ENCODE data around the gene DCUN1D3. TPM values are rescaled to one million over a fixed set of nuclear protein-coding genes. Genes with fewer than 3 reads are reported as not detected.

Gene DCUN1D3
- total and polyA plus RNA-seq, 2 experiments from 2014 or later = 8.5 to 13.7 TPM

DNA sequence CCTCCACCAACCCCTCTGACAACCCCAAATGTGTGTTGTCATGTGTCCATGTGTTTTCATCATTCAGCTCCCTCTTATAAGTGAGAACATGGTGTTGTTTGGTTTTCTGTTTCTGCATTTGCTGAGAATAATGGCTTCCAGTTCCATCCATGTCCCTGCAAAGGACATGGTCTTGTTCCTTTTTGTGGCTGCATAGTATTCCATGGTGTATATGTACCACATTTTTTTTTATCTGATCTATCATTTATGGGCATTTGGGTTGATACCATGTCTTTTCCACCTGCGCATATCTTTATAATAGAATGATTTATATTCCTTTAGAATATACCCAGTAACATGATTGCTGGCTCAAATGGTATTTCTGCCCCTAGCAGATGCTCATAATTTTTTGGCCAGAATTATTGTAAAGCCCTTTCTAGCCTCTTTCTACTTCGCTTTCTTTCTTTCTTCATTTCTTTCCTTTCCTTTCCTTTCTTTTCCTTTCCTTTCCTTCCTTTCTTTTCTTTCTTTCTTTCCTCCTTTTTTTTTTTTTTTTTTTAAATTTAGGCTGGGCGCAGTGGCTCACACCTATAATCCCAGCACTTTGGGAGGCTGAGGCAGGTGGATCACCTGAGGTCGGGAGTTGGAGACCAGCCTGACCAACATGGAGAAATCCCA lies 81.1 kb downstream of the DCUN1D3 start (continued):
- TF ChIP-seq, protein P1, sequence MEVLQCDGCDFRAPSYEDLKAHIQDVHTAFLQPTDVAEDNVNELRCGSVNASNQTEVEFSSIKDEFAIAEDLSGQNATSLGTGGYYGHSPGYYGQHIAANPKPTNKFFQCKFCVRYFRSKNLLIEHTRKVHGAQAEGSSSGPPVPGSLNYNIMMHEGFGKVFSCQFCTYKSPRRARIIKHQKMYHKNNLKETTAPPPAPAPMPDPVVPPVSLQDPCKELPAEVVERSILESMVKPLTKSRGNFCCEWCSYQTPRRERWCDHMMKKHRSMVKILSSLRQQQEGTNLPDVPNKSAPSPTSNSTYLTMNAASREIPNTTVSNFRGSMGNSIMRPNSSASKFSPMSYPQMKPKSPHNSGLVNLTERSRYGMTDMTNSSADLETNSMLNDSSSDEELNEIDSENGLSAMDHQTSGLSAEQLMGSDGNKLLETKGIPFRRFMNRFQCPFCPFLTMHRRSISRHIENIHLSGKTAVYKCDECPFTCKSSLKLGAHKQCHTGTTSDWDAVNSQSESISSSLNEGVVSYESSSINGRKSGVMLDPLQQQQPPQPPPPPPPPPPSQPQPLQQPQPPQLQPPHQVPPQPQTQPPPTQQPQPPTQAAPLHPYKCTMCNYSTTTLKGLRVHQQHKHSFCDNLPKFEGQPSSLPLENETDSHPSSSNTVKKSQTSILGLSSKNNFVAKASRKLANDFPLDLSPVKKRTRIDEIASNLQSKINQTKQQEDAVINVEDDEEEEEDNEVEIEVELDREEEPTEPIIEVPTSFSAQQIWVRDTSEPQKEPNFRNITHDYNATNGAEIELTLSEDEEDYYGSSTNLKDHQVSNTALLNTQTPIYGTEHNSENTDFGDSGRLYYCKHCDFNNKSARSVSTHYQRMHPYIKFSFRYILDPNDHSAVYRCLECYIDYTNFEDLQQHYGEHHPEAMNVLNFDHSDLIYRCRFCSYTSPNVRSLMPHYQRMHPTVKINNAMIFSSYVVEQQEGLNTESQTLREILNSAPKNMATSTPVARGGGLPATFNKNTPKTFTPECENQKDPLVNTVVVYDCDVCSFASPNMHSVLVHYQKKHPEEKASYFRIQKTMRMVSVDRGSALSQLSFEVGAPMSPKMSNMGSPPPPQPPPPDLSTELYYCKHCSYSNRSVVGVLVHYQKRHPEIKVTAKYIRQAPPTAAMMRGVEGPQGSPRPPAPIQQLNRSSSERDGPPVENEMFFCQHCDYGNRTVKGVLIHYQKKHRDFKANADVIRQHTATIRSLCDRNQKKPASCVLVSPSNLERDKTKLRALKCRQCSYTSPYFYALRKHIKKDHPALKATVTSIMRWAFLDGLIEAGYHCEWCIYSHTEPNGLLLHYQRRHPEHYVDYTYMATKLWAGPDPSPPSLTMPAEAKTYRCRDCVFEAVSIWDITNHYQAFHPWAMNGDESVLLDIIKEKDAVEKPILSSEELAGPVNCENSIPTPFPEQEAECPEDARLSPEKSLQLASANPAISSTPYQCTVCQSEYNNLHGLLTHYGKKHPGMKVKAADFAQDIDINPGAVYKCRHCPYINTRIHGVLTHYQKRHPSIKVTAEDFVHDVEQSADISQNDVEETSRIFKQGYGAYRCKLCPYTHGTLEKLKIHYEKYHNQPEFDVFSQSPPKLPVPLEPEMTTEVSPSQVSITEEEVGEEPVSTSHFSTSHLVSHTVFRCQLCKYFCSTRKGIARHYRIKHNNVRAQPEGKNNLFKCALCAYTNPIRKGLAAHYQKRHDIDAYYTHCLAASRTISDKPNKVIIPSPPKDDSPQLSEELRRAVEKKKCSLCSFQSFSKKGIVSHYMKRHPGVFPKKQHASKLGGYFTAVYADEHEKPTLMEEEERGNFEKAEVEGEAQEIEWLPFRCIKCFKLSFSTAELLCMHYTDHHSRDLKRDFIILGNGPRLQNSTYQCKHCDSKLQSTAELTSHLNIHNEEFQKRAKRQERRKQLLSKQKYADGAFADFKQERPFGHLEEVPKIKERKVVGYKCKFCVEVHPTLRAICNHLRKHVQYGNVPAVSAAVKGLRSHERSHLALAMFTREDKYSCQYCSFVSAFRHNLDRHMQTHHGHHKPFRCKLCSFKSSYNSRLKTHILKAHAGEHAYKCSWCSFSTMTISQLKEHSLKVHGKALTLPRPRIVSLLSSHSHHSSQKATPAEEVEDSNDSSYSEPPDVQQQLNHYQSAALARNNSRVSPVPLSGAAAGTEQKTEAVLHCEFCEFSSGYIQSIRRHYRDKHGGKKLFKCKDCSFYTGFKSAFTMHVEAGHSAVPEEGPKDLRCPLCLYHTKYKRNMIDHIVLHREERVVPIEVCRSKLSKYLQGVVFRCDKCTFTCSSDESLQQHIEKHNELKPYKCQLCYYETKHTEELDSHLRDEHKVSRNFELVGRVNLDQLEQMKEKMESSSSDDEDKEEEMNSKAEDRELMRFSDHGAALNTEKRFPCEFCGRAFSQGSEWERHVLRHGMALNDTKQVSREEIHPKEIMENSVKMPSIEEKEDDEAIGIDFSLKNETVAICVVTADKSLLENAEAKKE (CRISPR knock-in tag; IDR thresholded peaks at IDR 0.05) = no peak
- TF ChIP-seq CREB1 (CRISPR knock-in tag; IDR thresholded peaks at IDR 0.05; ENCODE audit: low read depth) (no peak), JUNB (IDR thresholded peaks at IDR 0.05; ENCODE audit: unreplicated experiment) (no peak), POLR2AphosphoS5 (IDR thresholded peaks at IDR 0.05; ENCODE audit: low read depth) (no peak)
- TF ChIP-seq, protein P2, sequence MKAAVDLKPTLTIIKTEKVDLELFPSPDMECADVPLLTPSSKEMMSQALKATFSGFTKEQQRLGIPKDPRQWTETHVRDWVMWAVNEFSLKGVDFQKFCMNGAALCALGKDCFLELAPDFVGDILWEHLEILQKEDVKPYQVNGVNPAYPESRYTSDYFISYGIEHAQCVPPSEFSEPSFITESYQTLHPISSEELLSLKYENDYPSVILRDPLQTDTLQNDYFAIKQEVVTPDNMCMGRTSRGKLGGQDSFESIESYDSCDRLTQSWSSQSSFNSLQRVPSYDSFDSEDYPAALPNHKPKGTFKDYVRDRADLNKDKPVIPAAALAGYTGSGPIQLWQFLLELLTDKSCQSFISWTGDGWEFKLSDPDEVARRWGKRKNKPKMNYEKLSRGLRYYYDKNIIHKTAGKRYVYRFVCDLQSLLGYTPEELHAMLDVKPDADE (IDR thresholded peaks at IDR 0.05) = no peak
- TF ChIP-seq, protein P3, sequence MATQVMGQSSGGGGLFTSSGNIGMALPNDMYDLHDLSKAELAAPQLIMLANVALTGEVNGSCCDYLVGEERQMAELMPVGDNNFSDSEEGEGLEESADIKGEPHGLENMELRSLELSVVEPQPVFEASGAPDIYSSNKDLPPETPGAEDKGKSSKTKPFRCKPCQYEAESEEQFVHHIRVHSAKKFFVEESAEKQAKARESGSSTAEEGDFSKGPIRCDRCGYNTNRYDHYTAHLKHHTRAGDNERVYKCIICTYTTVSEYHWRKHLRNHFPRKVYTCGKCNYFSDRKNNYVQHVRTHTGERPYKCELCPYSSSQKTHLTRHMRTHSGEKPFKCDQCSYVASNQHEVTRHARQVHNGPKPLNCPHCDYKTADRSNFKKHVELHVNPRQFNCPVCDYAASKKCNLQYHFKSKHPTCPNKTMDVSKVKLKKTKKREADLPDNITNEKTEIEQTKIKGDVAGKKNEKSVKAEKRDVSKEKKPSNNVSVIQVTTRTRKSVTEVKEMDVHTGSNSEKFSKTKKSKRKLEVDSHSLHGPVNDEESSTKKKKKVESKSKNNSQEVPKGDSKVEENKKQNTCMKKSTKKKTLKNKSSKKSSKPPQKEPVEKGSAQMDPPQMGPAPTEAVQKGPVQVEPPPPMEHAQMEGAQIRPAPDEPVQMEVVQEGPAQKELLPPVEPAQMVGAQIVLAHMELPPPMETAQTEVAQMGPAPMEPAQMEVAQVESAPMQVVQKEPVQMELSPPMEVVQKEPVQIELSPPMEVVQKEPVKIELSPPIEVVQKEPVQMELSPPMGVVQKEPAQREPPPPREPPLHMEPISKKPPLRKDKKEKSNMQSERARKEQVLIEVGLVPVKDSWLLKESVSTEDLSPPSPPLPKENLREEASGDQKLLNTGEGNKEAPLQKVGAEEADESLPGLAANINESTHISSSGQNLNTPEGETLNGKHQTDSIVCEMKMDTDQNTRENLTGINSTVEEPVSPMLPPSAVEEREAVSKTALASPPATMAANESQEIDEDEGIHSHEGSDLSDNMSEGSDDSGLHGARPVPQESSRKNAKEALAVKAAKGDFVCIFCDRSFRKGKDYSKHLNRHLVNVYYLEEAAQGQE (IDR thresholded peaks at IDR 0.05; ENCODE audit: unreplicated experiment) = no peak
